ENCODE results near the gene ZDHHC24. TPM values are rescaled to one million over a fixed set of nuclear protein-coding genes. Genes with fewer than 3 reads are reported as not detected.

Gene ZDHHC24
- total and polyA plus RNA-seq, 4 donors = 4.1 to 14.7 (median 9.3) TPM

- 82 to 90% methylated on average over 9 of the region's 9 CpGs for WGBS, 2 donors
- no peak for DNase-seq
- Histone ChIP-seq H3K27ac (ENCODE audit: low read depth in 1 of 2, low read length in 2 of 2) (no peak overlapping the region), H3K9me3 (ENCODE audit: control insufficient read depth, low read length) (no peaks in the 10 kb centered on the region), H3K27me3 (ENCODE audit: control insufficient read depth in 1 of 2, insufficient read depth in 2 of 2, low read length in 1 of 2) (no peaks in the 10 kb centered on the region), H3K4me1 (ENCODE audit: control insufficient read depth in 1 of 2, insufficient read depth in 2 of 2, low read length in 2 of 2) (no peaks in the 10 kb centered on the region), H3K4me3 (ENCODE audit: low read length in 2 of 2) (no peak overlapping the region), H3K36me3 (ENCODE audit: control insufficient read depth in 1 of 2, insufficient read depth in 2 of 2, low read length in 1 of 2) (no peaks in the 10 kb centered on the region)
- intact Hi-C loops (cut with DNase I) = no loop called here
- no peak for ATAC-seq (ENCODE audit: low FRiP score)
Observed at GRCh38 chr11:66472054-66472453, 73.8 kb downstream of the ZDHHC24 start.

GRCh38 chr11:66471142-66471541 lies 74.7 kb downstream of the ZDHHC24 start:
- H3K27me3 ChIP-seq (ENCODE audit: control insufficient read depth in 1 of 2, insufficient read depth in 2 of 2, low read length in 1 of 2) = no peaks in the 10 kb centered on the region
- no peaks in the 10 kb centered on the region for H3K4me1 ChIP-seq (ENCODE audit: control insufficient read depth in 1 of 2, insufficient read depth in 2 of 2, low read length in 2 of 2)
- ATAC-seq (ENCODE audit: low FRiP score) = no peak
- no peak overlapping the region for H3K27ac ChIP-seq (ENCODE audit: low read depth in 1 of 2, low read length in 2 of 2)
- no peaks in the 10 kb centered on the region for H3K9me3 ChIP-seq (ENCODE audit: control insufficient read depth, low read length)
- WGBS, 2 donors = 92 to 93% methylated on average over 16 of the region's 16 CpGs
- DNase-seq = no peak
- no peaks in the 10 kb centered on the region for H3K36me3 ChIP-seq (ENCODE audit: control insufficient read depth in 1 of 2, insufficient read depth in 2 of 2, low read length in 1 of 2)
- intact Hi-C loops (cut with DNase I) = no loop called here
- H3K4me3 ChIP-seq (ENCODE audit: low read length in 2 of 2) = no peak overlapping the region

Other genes with a start within 250 kb of the ZDHHC24 start
- gene CD248, start 229.0 kb downstream of the ZDHHC24 start, total RNA-seq = 100 to 1,000 TPM in 1 of 2 donors, 10 to 100 TPM in 1; 38.6 to 118 TPM
- 1 to 10 TPM; 3.1 to 7.2 TPM for gene CD248, start 229.0 kb downstream of the ZDHHC24 start, polyA plus RNA-seq
- 1 to 10 TPM; 8.3 to 9.1 TPM for gene RIN1, start 209.6 kb downstream of the ZDHHC24 start, total RNA-seq
- gene RIN1, start 209.6 kb downstream of the ZDHHC24 start, polyA plus RNA-seq = 10 to 100 TPM in 1 of 2 donors, 1 to 10 TPM in 1; 1.8 to 13.3 TPM
- gene BRMS1, start 200.9 kb downstream of the ZDHHC24 start, total RNA-seq = 10 to 100 TPM; 21.5 to 22.4 TPM
- gene BRMS1, start 200.9 kb downstream of the ZDHHC24 start, polyA plus RNA-seq = 10 to 100 TPM; 24.4 to 55.2 TPM
- gene B4GAT1, start 198.4 kb downstream of the ZDHHC24 start, total RNA-seq = 10 to 100 TPM; 11.8 to 18.8 TPM
- 10 to 100 TPM in 1 of 2 donors, 1 to 10 TPM in 1; 7.0 to 18.3 TPM for gene B4GAT1, start 198.4 kb downstream of the ZDHHC24 start, polyA plus RNA-seq
- 1 to 10 TPM; 1.9 to 3.3 TPM for gene SLC29A2, start 174.3 kb downstream of the ZDHHC24 start, total RNA-seq
- 1 to 10 TPM in 1 of 2 donors, under 1 TPM in 1; 0.38 to 3.9 TPM for gene SLC29A2, start 174.3 kb downstream of the ZDHHC24 start, polyA plus RNA-seq
- 1 to 10 TPM in 1 of 2 donors, under 1 TPM in 1; 0.54 to 7.0 TPM for gene NPAS4, start 125.0 kb downstream of the ZDHHC24 start, total RNA-seq
- gene NPAS4, start 125.0 kb downstream of the ZDHHC24 start, polyA plus RNA-seq = 1 to 10 TPM in 1 of 2 donors, not detected in 1; 2.5 TPM
- 10 to 100 TPM; 27.6 to 33.5 TPM for gene MRPL11, start 107.2 kb downstream of the ZDHHC24 start, total RNA-seq
- 10 to 100 TPM; 40.1 to 54.5 TPM for gene MRPL11, start 107.2 kb downstream of the ZDHHC24 start, polyA plus RNA-seq
- 10 to 100 TPM; 11.5 to 15.7 TPM for gene PELI3, start 79.1 kb downstream of the ZDHHC24 start, total RNA-seq
- gene PELI3, start 79.1 kb downstream of the ZDHHC24 start, polyA plus RNA-seq = 10 to 100 TPM; 14.3 to 16.3 TPM
- gene DPP3, start 65.6 kb downstream of the ZDHHC24 start, total RNA-seq = 10 to 100 TPM; 15.5 to 24.8 TPM
- 10 to 100 TPM; 18.8 to 23.8 TPM for gene DPP3, start 65.6 kb downstream of the ZDHHC24 start, polyA plus RNA-seq
- gene BBS1, start 35.4 kb downstream of the ZDHHC24 start, total RNA-seq = 10 to 100 TPM; 27.2 to 58.1 TPM
- gene BBS1, start 35.4 kb downstream of the ZDHHC24 start, polyA plus RNA-seq = 10 to 100 TPM; 18.9 to 34.9 TPM
- gene ACTN3, start 855 bp upstream of the ZDHHC24 start, total RNA-seq = 1 to 10 TPM in 1 of 2 donors, not detected in 1; 3.0 TPM
- gene ACTN3, start 855 bp upstream of the ZDHHC24 start, polyA plus RNA-seq = not detected
- gene CTSF, start 22.6 kb upstream of the ZDHHC24 start, total RNA-seq = 100 to 1,000 TPM in 1 of 2 donors, 10 to 100 TPM in 1; 38.3 to 110 TPM
- gene CTSF, start 22.6 kb upstream of the ZDHHC24 start, polyA plus RNA-seq = 10 to 100 TPM; 52.1 to 98.5 TPM
- under 1 TPM; 0.19 to 0.33 TPM for gene CCDC87, start 47.0 kb upstream of the ZDHHC24 start, total RNA-seq
- gene CCDC87, start 47.0 kb upstream of the ZDHHC24 start, polyA plus RNA-seq = under 1 TPM in 1 of 2 donors, not detected in 1; 0.10 TPM
- gene CCS, start 47.1 kb upstream of the ZDHHC24 start, total RNA-seq = 10 to 100 TPM; 25.7 to 48.0 TPM
- gene CCS, start 47.1 kb upstream of the ZDHHC24 start, polyA plus RNA-seq = 100 to 1,000 TPM in 1 of 2 donors, 10 to 100 TPM in 1; 29.8 to 287 TPM
- gene RBM14, start 70.6 kb upstream of the ZDHHC24 start, total RNA-seq = 10 to 100 TPM; 66.3 to 66.7 TPM
- gene RBM14, start 70.6 kb upstream of the ZDHHC24 start, polyA plus RNA-seq = 10 to 100 TPM; 11.4 to 41.4 TPM
- 10 to 100 TPM; 86.9 to 98.1 TPM for gene RBM4, start 92.7 kb upstream of the ZDHHC24 start, total RNA-seq
- 10 to 100 TPM; 78.6 to 91.1 TPM for gene RBM4, start 92.7 kb upstream of the ZDHHC24 start, polyA plus RNA-seq
- 10 to 100 TPM in 1 of 2 donors, 1 to 10 TPM in 1; 9.2 to 16.5 TPM for gene RBM4B, start 131.8 kb upstream of the ZDHHC24 start, total RNA-seq
- 10 to 100 TPM in 1 of 2 donors, 1 to 10 TPM in 1; 7.3 to 12.3 TPM for gene RBM4B, start 131.8 kb upstream of the ZDHHC24 start, polyA plus RNA-seq
- gene SPTBN2, start 183.2 kb upstream of the ZDHHC24 start, total RNA-seq = 10 to 100 TPM in 1 of 2 donors, 1 to 10 TPM in 1; 1.7 to 16.5 TPM
- under 1 TPM; under 0.01 to 0.08 TPM for gene SPTBN2, start 183.2 kb upstream of the ZDHHC24 start, polyA plus RNA-seq

Measured in aorta (tissue), 5 donors.